A549 (cell line): ENCODE measurements around the gene TNK1.

Source experiments
- CTCF ChIP-seq: fragments of >200 bp; sonication (Bioruptor Twin); formaldehyde crosslinking; IDR thresholded peaks from 3 replicates; pipeline ENCODE4 v1.5.1; 2016
- RCOR1 ChIP-seq: fragments of 150-350 bp; IDR thresholded peaks from 2 replicates; pipeline ENCODE4 v1.6.1; 2014; ENCODE audit warnings: antibody characterized with exemption, low read length, low read depth

GRCh38 chr17:7346761-7347614 is 33.9 kb upstream of the TNK1 start:
- TF ChIP-seq CTCF = no peak
- no peak for TF ChIP-seq RCOR1
